ENCODE measurements around the gene ILF3. TPM values are rescaled to one million over a fixed set of nuclear protein-coding genes. Genes with fewer than 3 reads are reported as not detected.

Gene ILF3
- total and polyA plus RNA-seq, 12 donors = 75.0 to 254 (median 184) TPM

GRCh38 chr19:10612499-10613119 lies 41.5 kb upstream of the ILF3 start:
- Histone ChIP-seq H3K27me3 (no peaks in the 10 kb centered on the region), H3K9me3 (replicated peaks in 1 of 3) (no peaks in the 10 kb centered on the region), H3K27ac (peak overlapping the region in 3 of 5 donors; percentile 57 to 78 (median 67)), H3K36me3 (replicated peaks in 1 of 2) (no peaks in the 10 kb centered on the region), H3K4me1 (replicated peaks in 1 of 2) (peaks cover 13 to 23% of the 10 kb centered on the region in 2 donors), H3K4me3 (no peak overlapping the region)
- peak; percentile 87 to 97 (median 96) for DNase-seq
- intact Hi-C loops (cut with DNase I) = no loop called here
- 31 to 41% (median 36%) methylated on average over 12 to 15 of the region's 15 CpGs for WGBS, 4 donors
- TF ChIP-seq POLR2A (IDR thresholded peaks at IDR 0.05) = no peak
- TF ChIP-seq CTCF (IDR thresholded peaks at IDR 0.05) = no peak

- TF ChIP-seq CTCF (IDR thresholded peaks at IDR 0.05) = no peak
- TF ChIP-seq POLR2A (IDR thresholded peaks at IDR 0.05) = no peak
- no peak for DNase-seq
- no peaks in the 10 kb centered on the region for H3K36me3 ChIP-seq (replicated peaks in 1 of 2)
- H3K4me1 ChIP-seq (replicated peaks in 1 of 2) = peaks cover 13 to 23% of the 10 kb centered on the region in 2 donors
- intact Hi-C loops (cut with DNase I) = loop anchor here in 1 of 2 donors (2.0 kb wide), 1 partner anchor 15 kb away; no protein-coding TSS in a partner anchor
- no peaks in the 10 kb centered on the region for H3K9me3 ChIP-seq (replicated peaks in 1 of 3)
- H3K27me3 ChIP-seq = no peaks in the 10 kb centered on the region
- H3K27ac ChIP-seq = no peak overlapping the region
- H3K4me3 ChIP-seq = no peak overlapping the region
- 84 to 95% (median 88%) methylated on average over 14 of the region's 14 CpGs for WGBS, 4 donors
These were observed 38.6 kb upstream of the ILF3 start for GRCh38 chr19:10615429-10616023.

GRCh38 chr19:10617409-10618121 lies 36.6 kb upstream of the ILF3 start:
- no peaks in the 10 kb centered on the region for H3K27me3 ChIP-seq
- DNase-seq = no peak
- H3K4me3 ChIP-seq = no peak overlapping the region
- no peaks in the 10 kb centered on the region for H3K36me3 ChIP-seq (replicated peaks in 1 of 2)
- WGBS, 4 donors = 88 to 90% (median 89%) methylated on average over 15 of the region's 15 CpGs
- peak overlapping the region in 1 of 5 donors; percentile 49 for H3K27ac ChIP-seq
- no peaks in the 10 kb centered on the region for H3K9me3 ChIP-seq (replicated peaks in 1 of 3)
- TF ChIP-seq POLR2A (IDR thresholded peaks at IDR 0.05) (no peak), CTCF (IDR thresholded peaks at IDR 0.05) (no peak)
- peaks cover 5 to 11% of the 10 kb centered on the region in 2 donors for H3K4me1 ChIP-seq (replicated peaks in 1 of 2)
- intact Hi-C loops (cut with DNase I) = no loop called here

GRCh38 chr19:10618846-10619245 lies 35.3 kb upstream of the ILF3 start:
- no peaks in the 10 kb centered on the region for H3K9me3 ChIP-seq (replicated peaks in 1 of 3)
- H3K36me3 ChIP-seq (replicated peaks in 1 of 2) = no peaks in the 10 kb centered on the region
- TF ChIP-seq CTCF (IDR thresholded peaks at IDR 0.05) (no peak), POLR2A (IDR thresholded peaks at IDR 0.05) (no peak)
- no peak overlapping the region for H3K27ac ChIP-seq
- H3K4me1 ChIP-seq (replicated peaks in 1 of 2) = peaks cover 0 to 3% of the 10 kb centered on the region in 2 donors
- intact Hi-C loops (cut with DNase I) = no loop called here
- no peaks in the 10 kb centered on the region for H3K27me3 ChIP-seq
- no peak overlapping the region for H3K4me3 ChIP-seq
- no peak for DNase-seq
- WGBS, 4 donors = 95 to 98% (median 97%) methylated on average over 6 to 8 of the region's 8 CpGs

Measured in adrenal gland (tissue), 12 donors.